Prostate gland (tissue), 2 donors: ENCODE results near the gene DSC2. TPM values are rescaled to one million over a fixed set of nuclear protein-coding genes. Genes with fewer than 3 reads are reported as not detected.

ENCODE experiments used
- DNase-seq: peaks from one replicate; pipeline ENCODE4 v3.0.0-alpha.2; 2019; ENCODE audit warnings: low spot score
- H3K27ac ChIP-seq, 2 donors: fragments of 200-600 bp; sonication (generic); 2 replicates each; pipeline ENCODE4 v1.5.1; 2017 to 2019
- H3K27me3 ChIP-seq: fragments of 200-600 bp; sonication (generic); replicated peaks from 2 replicates; pipeline ENCODE4 v1.5.1; 2019; ENCODE audit not compliant: insufficient read depth
- H3K36me3 ChIP-seq, 2 donors: fragments of 200-600 bp; sonication (generic); 1 replicate in 1 of 2; 2 replicates in 1 of 2; pipeline versions ENCODE4 v1.5.1 to v1.8.1; 2017 to 2019
- H3K4me1 ChIP-seq: fragments of 200-600 bp; sonication (generic); replicated peaks from 2 replicates; pipeline ENCODE4 v1.5.1; 2019
- H3K4me3 ChIP-seq, 2 donors: fragments of 200-600 bp; sonication (generic); 2 replicates each; pipeline ENCODE4 v1.5.1; 2017 to 2019
- H3K9me3 ChIP-seq: fragments of 200-600 bp; sonication (generic); 2 replicates; pipeline ENCODE4 v1.5.1; 2017
- CTCF ChIP-seq, 4 experiments: fragments of 200-600 bp in 2 of 4; fragments of 450-650 bp in 2 of 4; sonication (generic) in 2 of 4; IDR thresholded peaks; 1 replicate in 3 of 4; 2 replicates in 1 of 4; pipeline ENCODE4 v1.5.1; 2016 to 2019; ENCODE audit warnings: antibody characterized with exemption in 4 of 4, mild to moderate bottlenecking in 2 of 4, moderate library complexity in 2 of 4
- POLR2A ChIP-seq: fragments of 450-650 bp; IDR thresholded peaks from one replicate; pipeline ENCODE4 v1.6.1; 2016; ENCODE audit warnings: antibody characterized with exemption, mild to moderate bottlenecking
- POLR2AphosphoS5 ChIP-seq: sonication (generic); formaldehyde crosslinking; IDR thresholded peaks from one replicate; pipeline ENCODE4 v1.6.1; 2017; ENCODE audit warnings: antibody characterized with exemption
- WGBS: methylation state at CpG from one replicate; pipeline ENCODE4 v1.1.5; 2018; 5-methylcytosine and 5-hydroxymethylcytosine counted together
- intact Hi-C: fragments of 100-400 bp; cut with DNase I; formaldehyde crosslinking; loops from one replicate; pipeline ENCODE4 v1.14.2; 2022
- total RNA-seq, 2 donors: library from RNA; depleted of rRNA; stranded (reverse); fragments of >200 nt; gene quantifications; one replicate each; pipeline ENCODE4 v1.1.0, GENCODE V29; 2016

The DSC2 gene
- total RNA-seq, 2 donors from 2014 or later = 8.4 to 29.1 TPM

GRCh38 chr18:31116853-31117595, 14.8 kb upstream of the DSC2 start:
- intact Hi-C loops = no loop called here
- no peaks in the 10 kb centered on the region for H3K36me3 ChIP-seq
- H3K27ac ChIP-seq = no peak overlapping the region
- no peaks in the 10 kb centered on the region for H3K27me3 ChIP-seq
- no peaks in the 10 kb centered on the region for H3K4me1 ChIP-seq
- no peak for TF ChIP-seq POLR2AphosphoS5
- no peak for TF ChIP-seq CTCF (IDR thresholded peaks at IDR 0.05)
- TF ChIP-seq POLR2A = no peak
- 86% methylated on average over 2 of the region's 2 CpGs for WGBS
- H3K4me3 ChIP-seq = no peak overlapping the region
- H3K9me3 ChIP-seq = no peaks in the 10 kb centered on the region
- DNase-seq = no peak

GRCh38 chr18:31112804-31113203, 10.6 kb upstream of the DSC2 start:
- no peaks in the 10 kb centered on the region for H3K27me3 ChIP-seq
- no peaks in the 10 kb centered on the region for H3K4me1 ChIP-seq
- no peak overlapping the region for H3K4me3 ChIP-seq
- DNase-seq = no peak
- H3K36me3 ChIP-seq = no peaks in the 10 kb centered on the region
- intact Hi-C loops = no loop called here
- WGBS = 84% methylated on average over 2 of the region's 2 CpGs
- no peaks in the 10 kb centered on the region for H3K9me3 ChIP-seq
- no peak overlapping the region for H3K27ac ChIP-seq
- no peak for TF ChIP-seq POLR2AphosphoS5
- TF ChIP-seq CTCF (IDR thresholded peaks at IDR 0.05) = no peak
- no peak for TF ChIP-seq POLR2A

GRCh38 chr18:31105733-31106132, 3.5 kb upstream of the DSC2 start:
- Histone ChIP-seq H3K9me3 (no peaks in the 10 kb centered on the region), H3K36me3 (no peaks in the 10 kb centered on the region), H3K4me3 (no peak overlapping the region), H3K27ac (no peak overlapping the region), H3K4me1 (no peaks in the 10 kb centered on the region), H3K27me3 (no peaks in the 10 kb centered on the region)
- TF ChIP-seq POLR2A = no peak
- no peak for TF ChIP-seq POLR2AphosphoS5
- no peak for TF ChIP-seq CTCF (IDR thresholded peaks at IDR 0.05)
- intact Hi-C loops = loop anchor here (10.0 kb wide), 1 partner anchor 61 kb away; the partner anchor contains the start of gene DSC3
- DNase-seq = no peak
- WGBS = 85% methylated on average over 3 of the region's 3 CpGs

GRCh38 chr18:31104444-31104843, 2.2 kb upstream of the DSC2 start:
- intact Hi-C loops = loop anchor here (10.0 kb wide), 1 partner anchor 60 kb away; the partner anchor contains the start of gene DSC3
- H3K4me3 ChIP-seq = no peak overlapping the region
- H3K4me1 ChIP-seq = no peaks in the 10 kb centered on the region
- DNase-seq = no peak
- WGBS = 82% methylated on average over 3 of the region's 3 CpGs
- H3K9me3 ChIP-seq = no peaks in the 10 kb centered on the region
- TF ChIP-seq POLR2AphosphoS5 (no peak), POLR2A (no peak), CTCF (IDR thresholded peaks at IDR 0.05) (no peak)
- H3K27me3 ChIP-seq = no peaks in the 10 kb centered on the region
- no peak overlapping the region for H3K27ac ChIP-seq
- no peaks in the 10 kb centered on the region for H3K36me3 ChIP-seq

- Histone ChIP-seq H3K4me1 (no peaks in the 10 kb centered on the region), H3K27me3 (no peaks in the 10 kb centered on the region), H3K4me3 (no peak overlapping the region), H3K9me3 (no peaks in the 10 kb centered on the region), H3K27ac (no peak overlapping the region), H3K36me3 (no peaks in the 10 kb centered on the region)
- intact Hi-C loops = loop anchor here (10.0 kb wide), 1 partner anchor 59 kb away; the partner anchor contains the start of gene DSC3
- 79% methylated on average over 3 of the region's 3 CpGs for whole genome bisulfite sequencing
- no peak for DNase-seq
- no peak for TF ChIP-seq POLR2A
- no peak for TF ChIP-seq POLR2AphosphoS5
- TF ChIP-seq CTCF (IDR thresholded peaks at IDR 0.05) = no peak
These were observed 1.2 kb upstream of the DSC2 start for GRCh38 chr18:31103423-31103822.
